Measurements from ENCODE around the gene PIAS2. TPM values are rescaled to one million over a fixed set of nuclear protein-coding genes. Genes with fewer than 3 reads are reported as not detected.

The PIAS2 gene
- total RNA-seq, 1 donor from 2014 or later = 54.5 TPM

DNA sequence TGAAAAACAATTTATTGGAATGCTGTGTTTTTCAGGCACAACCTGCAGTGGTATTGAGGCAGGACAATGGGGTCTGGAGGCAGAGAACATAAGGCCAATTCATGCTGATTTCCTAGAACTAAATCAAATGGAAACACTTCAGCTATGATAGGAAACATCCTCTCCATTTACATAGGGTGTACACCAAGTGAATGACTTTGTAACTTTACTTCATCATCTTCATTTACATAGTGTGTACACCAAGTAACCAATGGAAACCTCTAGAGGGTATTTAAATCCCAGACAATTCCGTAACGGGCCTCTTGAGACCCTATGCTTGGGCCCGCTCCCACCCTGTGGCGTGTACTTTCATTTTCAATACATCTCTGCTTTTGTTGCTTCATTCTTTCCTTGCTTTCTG is 128.2 kb downstream of the PIAS2 start:
- intact Hi-C loops (cut with DNase I) = no loop called here
- Histone ChIP-seq H3K36me3 (no peaks in the 10 kb centered on the region), H3K9me3 (peaks cover 0 to 7% of the 10 kb centered on the region in 2 donors), H3K4me1 (no peaks in the 10 kb centered on the region), H3K27me3 (no peaks in the 10 kb centered on the region), H3K4me3 (no peak overlapping the region), H3K27ac (no peak overlapping the region)
- no peak for TF ChIP-seq CTCF (IDR thresholded peaks at IDR 0.05)
- DNase-seq (ENCODE audit: low spot score in 2 of 2) = no peak

DNA sequence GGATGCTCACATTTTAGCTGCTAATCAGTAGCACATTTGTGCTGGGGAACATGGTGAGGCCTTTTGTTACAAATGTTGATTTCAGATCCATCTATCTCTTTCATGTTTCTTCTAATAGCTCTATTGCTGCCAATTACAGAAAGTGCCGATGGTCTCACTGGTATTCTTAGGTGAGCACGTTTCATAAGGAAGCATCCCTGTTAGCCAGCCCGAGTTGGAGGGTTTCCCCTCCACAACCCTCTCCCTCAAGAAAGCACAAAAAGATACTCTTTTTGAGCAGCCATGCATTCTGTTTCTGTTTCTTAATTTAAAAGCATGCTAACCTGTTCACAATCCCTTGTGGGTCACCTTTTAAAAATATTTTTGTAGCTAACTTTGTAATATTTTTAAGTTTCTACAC is 129.6 kb downstream of the PIAS2 start:
- H3K27ac ChIP-seq = no peak overlapping the region
- intact Hi-C loops (cut with DNase I) = no loop called here
- H3K4me1 ChIP-seq = no peaks in the 10 kb centered on the region
- H3K36me3 ChIP-seq = no peaks in the 10 kb centered on the region
- no peak overlapping the region for H3K4me3 ChIP-seq
- H3K27me3 ChIP-seq = no peaks in the 10 kb centered on the region
- DNase-seq (ENCODE audit: low spot score in 2 of 2) = no peak
- no peak for TF ChIP-seq CTCF (IDR thresholded peaks at IDR 0.05)
- H3K9me3 ChIP-seq = peaks cover 0 to 7% of the 10 kb centered on the region in 2 donors

- Histone ChIP-seq H3K4me3 (no peak overlapping the region), H3K4me1 (no peaks in the 10 kb centered on the region), H3K36me3 (no peaks in the 10 kb centered on the region), H3K27me3 (no peaks in the 10 kb centered on the region), H3K9me3 (no peaks in the 10 kb centered on the region), H3K27ac (no peak overlapping the region)
- TF ChIP-seq CTCF (IDR thresholded peaks at IDR 0.05) = no peak
- DNase-seq (ENCODE audit: low spot score in 2 of 2) = no peak
- intact Hi-C loops (cut with DNase I) = no loop called here
Observed at GRCh38 chr18:46772357-46772756, 144.9 kb downstream of the PIAS2 start.

GRCh38 chr18:46771141-46771540 is 146.2 kb downstream of the PIAS2 start:
- Histone ChIP-seq H3K27me3 (no peaks in the 10 kb centered on the region), H3K4me3 (no peak overlapping the region), H3K36me3 (no peaks in the 10 kb centered on the region), H3K27ac (no peak overlapping the region), H3K4me1 (no peaks in the 10 kb centered on the region), H3K9me3 (no peaks in the 10 kb centered on the region)
- no peak for TF ChIP-seq CTCF (IDR thresholded peaks at IDR 0.05)
- DNase-seq (ENCODE audit: low spot score in 2 of 2) = no peak
- intact Hi-C loops (cut with DNase I) = no loop called here

- intact Hi-C loops (cut with DNase I) = no loop called here
- DNase-seq (ENCODE audit: low spot score in 2 of 2) = no peak
Observed at GRCh38 chr18:46770708-46771107, 146.6 kb downstream of the PIAS2 start.

More at GRCh38 chr18:46770708-46771107, 146.6 kb downstream of the PIAS2 start:
- Histone ChIP-seq H3K27me3 (no peaks in the 10 kb centered on the region), H3K4me3 (no peak overlapping the region), H3K27ac (no peak overlapping the region), H3K9me3 (no peaks in the 10 kb centered on the region), H3K4me1 (no peaks in the 10 kb centered on the region), H3K36me3 (no peaks in the 10 kb centered on the region)
- TF ChIP-seq CTCF (IDR thresholded peaks at IDR 0.05) = no peak

Measured in ascending aorta (tissue), 2 donors.